Cerebellar nuclear complex (tissue), 1 donor: ENCODE data around the gene SCT.
A peak's percentile ranks its signal among the peaks of the same experiment; 100 is the strongest.
"Not testable (repeated sequence)": the region's sequence is repeated elsewhere in the genome, so short reads cannot be mapped to it uniquely, and the experiment has no call there.

Experiments used
- DNase-seq, 2 experiments: peaks; one replicate each; lab custom pipeline; 2025; lab: John Stamatoyannopoulos, UW

Gene SCT, protein sequence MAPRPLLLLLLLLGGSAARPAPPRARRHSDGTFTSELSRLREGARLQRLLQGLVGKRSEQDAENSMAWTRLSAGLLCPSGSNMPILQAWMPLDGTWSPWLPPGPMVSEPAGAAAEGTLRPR

DNA sequence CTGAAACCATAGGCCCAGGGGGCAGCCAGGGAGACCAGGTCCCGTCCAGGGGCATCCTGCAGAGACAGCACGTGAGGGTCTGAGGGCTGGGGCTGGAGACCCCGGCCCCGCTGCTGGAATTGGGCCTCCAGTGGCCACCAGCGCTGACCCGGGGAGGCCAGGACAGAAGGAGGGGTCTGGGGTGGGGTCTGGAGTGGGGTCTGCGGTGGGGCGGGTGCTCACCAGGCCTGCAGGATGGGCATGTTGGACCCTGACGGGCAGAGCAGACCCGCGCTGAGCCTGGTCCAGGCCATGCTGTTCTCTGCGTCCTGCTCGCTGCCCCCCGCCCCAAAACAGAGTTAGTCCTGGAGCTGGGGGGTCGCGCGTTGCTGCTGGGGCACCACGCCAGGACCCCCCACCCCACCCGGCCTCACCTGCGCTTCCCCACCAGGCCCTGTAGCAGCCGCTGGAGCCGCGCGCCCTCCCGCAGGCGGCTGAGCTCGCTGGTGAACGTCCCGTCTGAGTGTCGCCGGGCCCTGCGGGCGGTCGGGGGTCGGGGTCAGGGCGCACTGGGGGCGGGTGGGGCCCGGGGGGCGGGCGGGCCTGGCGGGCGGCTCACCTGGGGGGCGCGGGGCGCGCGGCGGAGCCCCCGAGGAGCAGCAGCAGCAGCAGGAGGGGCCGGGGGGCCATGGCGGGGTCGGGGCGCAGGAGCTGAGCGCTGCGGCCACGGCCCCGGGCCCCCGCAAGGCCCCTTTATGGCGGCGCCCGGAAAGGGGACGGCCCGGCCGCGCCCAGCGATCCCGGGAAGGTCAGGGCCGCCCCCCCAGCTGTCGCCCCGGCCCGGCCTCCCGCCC, at the start of gene SCT:
TSS of gene SCT (minus strand) at position 707 of the 833 bp plus-strand sequence. CDS start at position 669, 38 bp downstream.
- no peak for DNase-seq

DNA sequence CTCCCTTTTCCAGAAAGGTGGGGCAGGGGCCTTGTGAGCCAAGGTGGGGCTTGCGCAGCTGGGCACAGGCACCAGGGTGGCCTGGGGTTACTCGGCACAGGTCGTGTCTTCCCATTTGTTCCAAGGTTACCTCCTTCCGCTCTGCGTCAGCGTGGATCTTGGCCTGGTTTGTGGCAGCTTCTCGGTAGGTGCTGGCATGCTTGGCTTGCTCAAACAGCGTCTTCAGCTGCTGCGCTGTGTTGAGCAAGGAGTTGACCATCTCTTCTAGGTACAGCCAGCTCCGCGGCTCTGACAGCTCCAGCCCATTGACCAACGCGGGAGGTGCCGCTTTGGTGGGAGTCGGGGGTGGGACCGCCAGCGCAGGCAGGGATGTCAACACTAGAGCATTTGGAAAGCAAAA, 47.4 kb upstream of the SCT start:
- DNase-seq = peak in 1 of 2 experiments; percentile 51

DNA sequence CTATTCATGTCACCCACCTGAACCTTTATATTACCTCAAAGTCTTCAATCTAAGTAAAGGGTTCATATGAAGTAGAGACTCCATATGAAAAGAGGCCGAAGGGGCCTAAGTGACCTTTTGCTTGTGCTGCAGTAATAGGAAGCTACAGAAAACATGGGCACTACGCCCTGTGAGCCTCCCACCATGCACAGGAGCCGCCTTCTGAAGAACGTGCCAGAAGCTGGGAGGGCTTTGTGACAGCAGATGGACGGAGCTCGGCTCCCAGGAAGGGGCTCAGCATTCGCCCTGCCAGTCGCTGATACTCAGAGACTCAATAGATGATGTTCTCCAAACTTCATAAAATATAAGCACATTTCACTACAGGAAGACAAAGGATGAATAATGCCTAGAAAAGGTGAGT, 46.9 kb upstream of the SCT start:
- peak in 1 of 2 experiments; percentile 38 for DNase-seq

DNA sequence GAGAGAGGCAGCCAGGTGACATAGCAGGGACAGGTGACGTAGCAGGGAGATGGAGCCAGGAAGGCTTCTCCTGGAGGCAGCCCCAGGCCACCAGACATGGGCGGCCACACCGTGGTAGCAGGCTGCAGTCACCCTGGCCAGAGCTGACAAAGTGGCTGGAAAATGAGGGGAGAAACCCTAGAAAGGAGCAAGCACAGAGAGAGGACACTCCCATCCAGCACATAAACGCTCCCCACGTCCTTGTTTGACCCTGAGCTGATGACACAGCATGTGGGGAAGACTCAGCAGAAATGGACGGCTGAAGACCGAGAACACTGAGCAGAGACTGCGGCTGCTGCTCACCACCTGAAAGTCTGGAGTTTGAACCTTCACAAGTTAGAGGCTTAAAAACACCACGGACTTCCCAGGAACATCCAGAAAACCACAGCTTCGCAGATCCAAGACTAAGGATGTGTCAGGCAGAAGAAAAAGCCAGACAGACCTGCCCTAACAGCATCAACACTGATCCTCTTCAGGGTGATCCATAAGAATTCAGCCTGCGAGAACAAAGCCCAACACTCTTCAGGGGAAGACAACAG, 38.8 kb upstream of the SCT start:
- peak in 1 of 2 experiments; percentile 55 for DNase-seq

DNA sequence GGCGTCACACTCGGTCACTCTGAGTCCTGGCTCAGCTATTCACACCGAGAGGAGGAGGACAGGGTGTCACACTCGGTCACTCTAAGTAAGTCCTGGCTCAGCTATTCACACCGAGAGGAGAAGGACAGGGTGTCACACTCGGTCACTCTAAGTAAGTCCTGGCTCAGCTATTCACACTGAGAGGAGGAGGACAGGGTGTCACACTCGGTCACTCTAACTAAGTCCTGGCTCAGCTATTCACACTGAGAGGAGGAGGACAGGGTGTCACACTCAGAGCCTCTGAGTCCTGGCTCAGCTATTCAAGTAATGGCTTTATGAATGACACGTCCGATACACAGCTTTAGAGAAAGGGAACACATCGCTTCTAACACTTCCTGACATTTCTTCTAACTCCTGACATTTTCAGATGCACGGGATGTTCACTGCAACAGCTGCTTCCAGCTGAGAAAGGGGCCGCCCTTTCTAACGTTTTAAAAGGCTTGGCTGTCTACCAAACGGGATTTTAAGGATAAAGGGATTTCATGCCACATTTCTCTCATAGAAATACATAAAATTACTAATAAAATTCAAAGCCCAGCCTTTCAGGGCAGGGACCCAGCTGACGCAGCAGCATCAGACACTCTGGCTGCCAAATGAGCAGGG, 38.2 kb upstream of the SCT start:
- DNase-seq = no peak

DNA sequence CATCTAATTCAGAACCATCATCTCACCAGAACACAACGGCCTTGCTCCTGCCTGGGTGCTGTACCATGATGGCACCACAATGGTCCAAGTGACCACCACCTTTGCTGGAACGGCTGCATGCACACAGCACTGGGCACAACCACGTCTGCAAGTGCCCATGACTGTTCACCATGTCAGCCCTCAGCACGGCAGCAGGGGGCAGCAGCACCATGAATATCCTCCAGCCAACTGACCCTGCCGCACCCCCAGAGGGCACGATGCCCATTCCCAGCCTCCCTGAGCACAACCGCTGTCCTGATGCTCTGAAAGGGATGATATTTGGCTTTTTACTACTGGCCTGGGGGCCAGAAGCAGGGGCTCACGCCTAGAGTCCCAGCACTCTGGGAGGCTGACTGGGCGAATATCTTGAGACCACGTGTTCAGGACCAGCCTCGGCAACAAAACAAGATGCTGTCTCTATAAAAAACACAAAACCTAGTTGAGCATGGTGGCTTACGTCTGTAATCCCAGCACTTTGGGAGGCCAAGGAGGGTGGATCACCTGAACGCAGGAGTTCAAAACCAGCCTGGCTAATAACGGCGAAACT, 35.8 kb upstream of the SCT start:
- DNase-seq = no peak

DNA sequence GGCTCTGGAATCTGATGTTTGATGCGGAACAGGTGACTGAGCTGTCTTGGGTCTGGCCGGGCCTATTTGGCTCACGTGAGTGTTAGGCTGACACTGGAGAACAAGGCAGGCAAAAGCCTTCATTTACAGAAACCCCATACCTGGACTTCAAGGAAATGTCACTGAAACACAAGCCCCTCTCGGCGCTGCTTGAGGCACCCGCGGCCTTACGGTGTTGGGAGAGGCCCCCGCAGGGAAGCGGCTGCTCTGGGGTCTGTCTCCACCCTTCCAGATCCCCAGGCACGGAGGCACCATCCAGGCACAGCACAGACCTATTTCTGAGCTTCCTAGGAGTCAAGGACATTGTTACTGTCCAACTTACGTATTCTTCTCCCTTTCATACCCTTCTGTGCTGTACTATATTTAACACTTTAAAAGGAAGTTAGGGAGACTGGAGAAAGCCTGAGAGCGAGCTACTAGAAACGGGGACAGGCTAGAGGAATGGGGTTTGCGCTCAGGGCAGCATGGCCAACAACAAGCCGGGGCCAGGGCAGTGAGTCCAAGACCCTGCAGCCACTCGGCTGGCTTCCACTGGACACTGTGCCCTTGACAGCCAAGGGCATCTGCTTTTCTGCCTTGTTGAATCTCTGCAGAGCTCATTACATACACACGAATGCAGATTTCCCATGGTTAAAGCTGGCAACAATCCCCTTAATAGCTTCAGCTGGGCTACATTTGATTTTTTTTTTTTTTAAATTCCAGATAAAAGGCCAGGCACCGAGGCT, 33.9 kb upstream of the SCT start:
- DNase-seq = peak in 1 of 2 experiments; percentile 37

DNA sequence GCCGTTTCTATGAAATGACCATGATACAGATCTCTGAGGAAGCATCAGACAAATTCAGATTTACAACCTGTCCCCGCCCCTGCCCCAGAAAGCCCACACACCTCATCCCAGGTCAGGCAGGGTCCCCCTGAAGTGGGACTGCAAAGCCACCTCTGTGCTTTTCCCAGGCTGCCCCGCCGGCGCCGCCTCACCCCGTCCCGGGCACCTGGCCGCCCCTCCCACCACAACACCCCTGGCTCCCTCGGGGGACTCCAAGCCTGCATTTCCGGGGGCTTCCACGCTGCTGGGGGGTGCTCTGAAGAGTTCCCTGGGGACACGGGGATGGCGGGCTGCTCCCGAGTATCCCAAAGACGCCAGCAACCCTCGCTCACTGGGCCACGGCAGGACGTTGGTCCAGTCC, 33.3 kb upstream of the SCT start:
- no peak for DNase-seq

DNA sequence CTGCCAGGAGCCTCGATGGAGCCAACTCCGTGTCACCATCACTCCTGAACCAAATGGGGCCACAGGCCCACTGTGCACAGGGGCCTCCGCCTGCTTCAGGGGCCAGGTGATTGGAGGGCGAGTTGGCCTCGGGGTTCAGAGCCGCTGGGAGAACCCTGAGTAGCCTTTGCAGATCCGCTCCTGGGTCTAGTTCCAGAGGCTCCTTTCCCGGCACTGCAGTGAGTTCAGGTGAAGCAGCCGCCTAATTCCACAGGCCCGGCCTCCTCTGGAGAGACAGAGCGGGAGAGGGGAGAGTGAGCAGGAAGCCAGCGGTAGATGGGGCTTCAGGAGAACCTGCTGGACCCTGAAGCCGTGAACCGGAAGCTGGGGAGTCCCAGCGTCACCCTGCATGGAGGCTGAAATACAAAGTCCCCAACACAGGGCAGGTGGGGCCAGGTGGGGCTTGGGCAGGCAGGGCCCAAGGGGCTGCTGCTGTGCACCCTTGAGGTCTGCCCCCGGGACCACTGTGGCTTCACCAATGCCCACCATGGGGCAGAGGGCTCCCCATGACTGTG, 32.6 kb upstream of the SCT start:
- no peak for DNase-seq

DNA sequence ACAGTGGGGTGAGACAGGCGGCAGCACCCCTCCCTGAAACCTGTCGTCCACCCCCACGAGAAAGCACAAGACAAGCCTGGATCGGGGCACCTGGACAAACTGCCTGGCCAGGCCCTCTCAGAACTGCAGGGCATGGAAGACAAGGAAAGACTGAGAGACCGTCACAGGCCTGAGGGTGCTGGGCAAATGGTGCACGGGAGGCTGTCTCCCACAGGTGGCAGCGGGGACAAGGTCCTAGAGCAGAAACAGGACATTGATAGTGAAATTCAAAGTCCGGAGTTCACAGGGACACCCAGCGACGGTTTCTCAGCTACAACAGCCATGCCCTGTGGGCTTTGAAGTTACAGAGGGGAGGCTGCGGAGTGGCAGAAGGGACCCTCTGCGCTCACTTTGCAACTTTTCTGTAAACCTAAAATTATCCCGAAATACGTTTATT, 30.7 kb upstream of the SCT start:
- DNase-seq = no peak

DNA sequence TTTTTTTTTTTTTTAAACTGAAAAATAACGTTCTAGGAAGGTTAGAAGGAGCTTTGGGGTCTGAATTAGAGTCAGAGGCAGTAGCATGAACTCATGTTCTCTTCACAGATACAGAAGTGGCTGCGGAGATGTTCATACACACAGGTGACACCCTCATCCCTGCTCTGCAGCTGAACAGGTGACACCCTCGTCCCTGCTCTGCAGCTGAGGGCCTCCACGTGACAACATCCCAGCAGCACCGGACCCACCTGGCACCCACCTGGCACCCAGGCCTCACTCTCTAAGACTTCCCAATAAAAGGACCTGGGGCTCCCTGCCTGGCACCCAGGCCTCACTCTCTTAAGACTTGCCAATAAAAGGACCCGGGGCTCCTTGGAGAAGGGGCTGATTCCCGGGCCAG, 29.9 kb upstream of the SCT start:
- DNase-seq = no peak

DNA sequence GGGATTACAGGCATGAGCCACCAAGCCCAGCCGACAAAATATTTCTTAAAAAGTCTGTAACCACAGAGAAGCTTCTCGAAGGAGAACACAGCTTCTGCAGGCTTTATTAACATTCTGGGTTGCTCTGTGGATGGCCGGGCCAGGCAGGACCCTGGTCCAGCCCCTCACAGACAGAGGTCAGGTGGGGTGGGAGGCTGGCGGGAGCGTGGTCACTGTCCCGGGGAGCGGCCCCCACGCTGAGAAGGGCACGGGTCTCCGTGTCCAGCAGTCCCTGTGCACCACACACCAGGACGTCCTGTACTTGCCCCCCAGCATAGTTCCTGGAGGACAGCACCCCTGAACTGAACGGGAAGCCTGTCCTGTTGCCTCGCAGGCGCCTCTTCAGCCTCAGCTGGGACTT, 29.4 kb upstream of the SCT start:
- no peak for DNase-seq

DNA sequence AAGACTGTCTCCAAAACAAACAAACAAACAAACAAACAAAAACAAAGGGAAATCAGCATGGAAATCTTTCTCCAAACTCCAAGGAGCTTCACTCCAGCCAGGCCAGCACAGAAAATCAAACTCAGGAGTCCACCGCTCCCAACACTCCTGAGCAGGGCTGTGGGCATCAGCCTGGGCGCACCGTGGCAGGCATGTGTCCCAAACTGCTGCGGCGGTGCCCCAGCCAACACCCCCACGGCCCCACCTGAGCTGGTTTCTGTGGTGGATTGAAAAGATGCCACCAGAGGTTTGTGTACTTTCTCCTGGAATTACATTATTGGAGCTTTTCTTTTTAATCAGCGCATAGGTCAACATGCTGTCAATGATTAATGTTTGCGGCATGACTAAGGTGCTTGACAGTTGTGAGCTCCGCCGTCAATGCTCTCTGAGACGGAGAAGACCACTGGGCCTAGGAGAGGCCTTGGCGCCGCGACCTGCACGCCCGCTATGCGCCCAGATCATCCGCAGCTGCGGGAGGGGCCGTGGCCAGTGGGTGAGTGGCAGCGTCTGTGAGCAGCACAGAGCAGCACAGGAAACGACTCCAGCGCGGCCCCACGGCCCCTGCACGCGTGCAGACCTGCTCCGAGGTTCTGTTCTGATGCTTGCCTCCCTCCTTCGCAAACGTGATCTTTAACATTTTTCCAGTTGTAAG, 28.2 kb upstream of the SCT start:
- no peak for DNase-seq

DNA sequence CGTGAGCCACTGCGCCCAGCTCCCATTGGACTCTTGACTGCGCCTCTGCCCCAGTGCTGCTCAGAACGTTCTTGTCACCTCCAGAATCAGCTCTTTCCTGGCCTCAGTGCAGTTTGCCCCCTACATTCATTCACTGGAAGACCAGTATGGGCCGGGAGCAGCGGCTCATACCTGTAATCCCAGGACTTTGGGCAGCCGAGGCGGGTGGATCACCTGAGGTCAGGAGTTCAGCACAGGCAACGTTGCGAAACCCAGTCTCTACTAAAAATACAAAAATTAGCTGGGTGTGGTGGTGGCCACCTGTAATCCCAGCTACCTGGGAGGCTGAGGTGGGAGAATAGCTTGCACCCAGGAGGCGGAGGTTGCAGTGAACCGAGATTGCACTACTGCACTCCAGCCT, 27.5 kb upstream of the SCT start:
- DNase-seq = not testable (repeated sequence)

DNA sequence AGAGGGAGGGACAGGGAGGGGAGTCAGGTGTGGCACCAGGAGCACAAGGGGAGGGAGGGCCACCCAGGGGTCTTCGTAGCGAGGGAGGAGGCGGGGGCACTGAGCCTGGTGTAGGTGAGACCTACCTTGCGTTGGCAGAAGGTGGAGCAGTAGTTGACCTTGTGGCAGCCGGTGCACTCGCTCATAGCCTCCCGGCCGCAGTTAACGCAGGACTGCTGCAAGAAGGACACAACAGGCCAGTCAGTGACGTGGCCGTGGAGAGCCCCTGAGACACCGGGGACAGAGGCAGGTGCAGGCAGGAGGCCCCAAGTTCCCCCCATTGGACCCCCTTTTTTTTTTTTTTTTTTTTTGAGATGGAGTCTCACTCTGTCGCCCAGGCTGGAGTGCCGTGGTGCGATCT, 26.9 kb upstream of the SCT start:
- DNase-seq = no peak

DNA sequence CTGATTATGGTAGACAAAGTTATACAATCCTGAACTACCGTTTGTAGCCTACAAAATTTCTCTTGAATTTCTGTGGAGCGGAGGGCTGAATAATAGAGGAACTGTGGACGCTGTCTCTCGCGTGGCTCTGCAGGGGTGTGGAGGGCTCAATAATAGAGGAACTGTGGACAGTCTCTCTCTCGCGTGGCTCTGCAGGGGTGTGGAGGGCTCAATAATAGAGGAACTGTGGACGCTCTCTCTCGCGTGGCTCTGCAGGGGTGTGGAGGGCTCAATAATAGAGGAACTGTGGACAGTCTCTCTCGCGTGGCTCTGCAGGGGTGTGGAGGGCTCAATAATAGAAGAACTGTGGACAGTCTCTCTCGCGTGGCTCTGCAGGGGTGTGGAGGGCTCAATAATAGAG, 26.2 kb upstream of the SCT start:
- DNase-seq = not testable (repeated sequence)

DNA sequence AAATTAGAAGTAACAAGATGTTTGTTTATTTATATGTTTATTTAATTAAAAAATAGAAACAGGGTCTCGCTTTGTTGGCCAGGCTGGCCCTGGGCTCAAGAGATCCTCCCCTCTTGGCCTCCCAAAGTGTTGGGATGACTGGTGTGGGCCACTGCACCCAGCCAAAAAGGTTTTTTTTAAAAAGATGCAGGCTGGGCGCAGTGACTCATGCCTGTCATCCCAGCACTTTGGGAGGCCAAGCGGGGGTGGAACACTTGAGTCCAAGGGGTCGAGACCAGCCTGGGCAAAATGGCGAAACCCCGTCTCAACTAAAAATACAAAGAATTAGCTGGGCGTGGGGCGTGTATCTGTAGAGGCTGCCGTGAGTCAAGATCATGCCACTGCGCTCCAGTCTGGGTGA, 23.5 kb upstream of the SCT start:
- no peak for DNase-seq

DNA sequence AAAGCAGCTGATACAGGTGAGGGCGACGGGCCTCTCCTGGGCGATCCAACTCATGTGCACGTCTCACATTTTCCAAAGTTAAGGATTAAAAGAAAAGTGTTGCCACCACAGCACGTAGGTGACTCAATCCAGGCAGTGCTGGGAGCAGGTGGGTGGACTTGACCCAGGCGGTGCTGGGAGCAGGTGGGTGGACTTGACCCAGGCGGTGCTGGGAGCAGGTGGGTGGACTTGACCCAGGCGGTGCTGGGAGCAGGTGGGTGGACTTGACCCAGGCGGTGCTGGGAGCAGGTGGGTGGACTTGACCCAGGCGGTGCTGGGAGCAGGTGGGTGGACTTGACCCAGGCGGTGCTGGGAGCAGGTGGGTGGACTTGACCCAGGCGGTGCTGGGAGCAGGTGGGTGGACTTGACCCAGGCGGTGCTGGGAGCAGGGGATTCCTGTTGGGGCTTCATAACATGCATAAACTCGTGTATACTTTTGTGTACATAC, 20.7 kb upstream of the SCT start:
- not testable (repeated sequence) for DNase-seq

DNA sequence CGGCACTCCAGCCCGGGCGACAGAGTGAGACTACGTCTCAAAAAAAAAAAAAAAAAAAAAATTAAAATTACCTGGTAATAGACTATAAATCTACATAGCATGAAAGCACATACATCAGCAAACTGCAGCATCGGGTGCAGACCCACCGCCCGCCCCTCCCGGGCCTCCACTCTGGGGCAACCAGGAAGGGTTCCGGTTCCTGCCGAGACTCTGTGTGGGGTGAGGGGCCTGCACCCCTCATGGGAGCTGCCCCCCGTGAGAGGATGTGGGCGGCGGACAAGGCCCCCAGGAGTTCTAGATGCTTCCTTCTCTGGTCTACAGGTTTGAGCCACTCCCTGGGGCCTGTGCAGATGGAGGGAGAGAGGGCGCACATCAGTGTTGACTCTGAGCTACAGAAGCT, 19.2 kb upstream of the SCT start:
- DNase-seq = no peak

DNA sequence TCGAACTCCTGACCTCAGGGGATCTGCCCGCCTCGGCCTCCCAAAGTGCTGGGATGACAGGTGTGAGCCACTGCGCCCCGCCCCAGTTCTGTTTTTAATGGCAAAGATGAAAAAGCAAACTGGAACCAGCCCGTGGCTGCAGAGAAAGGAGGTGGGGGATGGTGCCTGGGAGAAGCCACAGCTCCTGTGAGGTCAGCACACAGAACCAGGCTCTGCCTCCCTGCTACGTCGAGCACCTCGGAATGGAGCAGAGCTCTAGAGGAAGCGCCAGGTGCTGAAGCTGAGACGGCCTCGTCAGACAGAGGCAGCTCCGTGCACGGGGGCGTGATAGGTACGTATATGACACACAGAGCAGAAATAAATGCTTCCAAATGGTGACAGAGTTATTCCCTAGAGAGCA, 18.6 kb upstream of the SCT start:
- DNase-seq = no peak
